GM12864 (cell line): ENCODE results near the gene FUZ.

Experiments used
- DNase-seq: peaks from one replicate; pipeline ENCODE4 v3.0.0-alpha.2; 2011; ENCODE audit warnings: low read depth
- H3K4me3 ChIP-seq: 2 replicates; pipeline ENCODE4 v1.5.1; 2011; ENCODE audit warnings: mild to moderate bottlenecking, low read depth, low read length, control low read depth
- TF ChIP-seq, protein P1 (sequence below): IDR thresholded peaks from 2 replicates; pipeline ENCODE4 v1.5.1; 2011; ENCODE audit warnings: low read depth, mild to moderate bottlenecking, moderate library complexity, low read length, control low read depth, inconsistent platforms; ENCODE audit errors: missing control alignments

Gene FUZ

DNA sequence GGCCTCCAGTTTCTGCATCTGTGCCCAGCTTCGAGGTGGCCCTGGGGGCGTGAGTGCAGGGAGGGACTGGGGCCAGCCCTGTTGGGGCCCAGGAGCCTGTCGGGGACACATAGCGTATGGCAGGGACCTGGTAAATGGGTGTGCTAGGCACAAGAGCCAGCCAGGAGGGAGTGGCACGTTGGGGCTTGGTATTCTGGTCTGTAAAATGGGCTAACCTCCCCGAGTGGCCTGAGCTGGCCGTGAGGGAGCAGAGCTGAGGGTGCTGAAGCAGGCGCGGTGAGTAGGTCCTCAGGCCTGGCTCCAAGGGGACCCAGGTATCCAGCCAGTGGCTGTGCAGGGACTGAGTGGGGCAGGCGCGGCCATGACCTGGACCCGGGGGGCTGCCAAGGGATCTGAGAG, 42.2 kb upstream of the FUZ start:
- DNase-seq: no peak
- TF ChIP-seq, protein P1, sequence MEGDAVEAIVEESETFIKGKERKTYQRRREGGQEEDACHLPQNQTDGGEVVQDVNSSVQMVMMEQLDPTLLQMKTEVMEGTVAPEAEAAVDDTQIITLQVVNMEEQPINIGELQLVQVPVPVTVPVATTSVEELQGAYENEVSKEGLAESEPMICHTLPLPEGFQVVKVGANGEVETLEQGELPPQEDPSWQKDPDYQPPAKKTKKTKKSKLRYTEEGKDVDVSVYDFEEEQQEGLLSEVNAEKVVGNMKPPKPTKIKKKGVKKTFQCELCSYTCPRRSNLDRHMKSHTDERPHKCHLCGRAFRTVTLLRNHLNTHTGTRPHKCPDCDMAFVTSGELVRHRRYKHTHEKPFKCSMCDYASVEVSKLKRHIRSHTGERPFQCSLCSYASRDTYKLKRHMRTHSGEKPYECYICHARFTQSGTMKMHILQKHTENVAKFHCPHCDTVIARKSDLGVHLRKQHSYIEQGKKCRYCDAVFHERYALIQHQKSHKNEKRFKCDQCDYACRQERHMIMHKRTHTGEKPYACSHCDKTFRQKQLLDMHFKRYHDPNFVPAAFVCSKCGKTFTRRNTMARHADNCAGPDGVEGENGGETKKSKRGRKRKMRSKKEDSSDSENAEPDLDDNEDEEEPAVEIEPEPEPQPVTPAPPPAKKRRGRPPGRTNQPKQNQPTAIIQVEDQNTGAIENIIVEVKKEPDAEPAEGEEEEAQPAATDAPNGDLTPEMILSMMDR: no peak
- H3K4me3 ChIP-seq: no peak overlapping the region

GRCh38 chr19:49854378-49855263, 41.5 kb upstream of the FUZ start:
- TF ChIP-seq, protein P1: no peak
- no peak overlapping the region for H3K4me3 ChIP-seq
- DNase-seq: no peak

GRCh38 chr19:49853852-49854377, 40.8 kb upstream of the FUZ start:
- no peak for DNase-seq
- TF ChIP-seq, protein P1: no peak
- H3K4me3 ChIP-seq: no peak overlapping the region

DNA sequence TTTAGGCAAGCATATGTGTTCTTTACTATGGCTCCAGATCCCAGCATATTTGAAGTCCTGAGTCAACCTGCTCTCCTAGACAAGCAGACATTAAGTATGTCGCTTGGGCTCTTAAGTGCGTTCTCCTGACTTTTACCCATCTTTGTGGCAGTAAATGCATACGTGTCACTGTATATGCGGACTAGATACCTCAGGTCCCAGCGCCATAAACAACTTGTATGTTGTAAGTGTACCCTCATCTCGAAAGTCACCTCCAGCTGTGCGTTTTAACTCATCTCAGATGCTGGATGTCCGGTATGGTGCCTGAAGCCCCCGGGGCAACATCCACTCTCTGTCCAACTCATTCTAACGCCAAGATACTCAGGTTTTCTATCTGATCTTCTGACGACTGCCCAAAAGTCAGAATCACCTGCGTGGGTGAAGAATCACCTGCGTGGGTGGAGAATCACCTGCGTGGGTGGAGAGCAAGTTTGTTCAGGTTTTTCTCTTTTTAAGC, 39.6 kb upstream of the FUZ start:
- DNase-seq: no peak
- TF ChIP-seq, protein P1: no peak
- H3K4me3 ChIP-seq: no peak overlapping the region; the same call in 1 of the 2 replicates

DNA sequence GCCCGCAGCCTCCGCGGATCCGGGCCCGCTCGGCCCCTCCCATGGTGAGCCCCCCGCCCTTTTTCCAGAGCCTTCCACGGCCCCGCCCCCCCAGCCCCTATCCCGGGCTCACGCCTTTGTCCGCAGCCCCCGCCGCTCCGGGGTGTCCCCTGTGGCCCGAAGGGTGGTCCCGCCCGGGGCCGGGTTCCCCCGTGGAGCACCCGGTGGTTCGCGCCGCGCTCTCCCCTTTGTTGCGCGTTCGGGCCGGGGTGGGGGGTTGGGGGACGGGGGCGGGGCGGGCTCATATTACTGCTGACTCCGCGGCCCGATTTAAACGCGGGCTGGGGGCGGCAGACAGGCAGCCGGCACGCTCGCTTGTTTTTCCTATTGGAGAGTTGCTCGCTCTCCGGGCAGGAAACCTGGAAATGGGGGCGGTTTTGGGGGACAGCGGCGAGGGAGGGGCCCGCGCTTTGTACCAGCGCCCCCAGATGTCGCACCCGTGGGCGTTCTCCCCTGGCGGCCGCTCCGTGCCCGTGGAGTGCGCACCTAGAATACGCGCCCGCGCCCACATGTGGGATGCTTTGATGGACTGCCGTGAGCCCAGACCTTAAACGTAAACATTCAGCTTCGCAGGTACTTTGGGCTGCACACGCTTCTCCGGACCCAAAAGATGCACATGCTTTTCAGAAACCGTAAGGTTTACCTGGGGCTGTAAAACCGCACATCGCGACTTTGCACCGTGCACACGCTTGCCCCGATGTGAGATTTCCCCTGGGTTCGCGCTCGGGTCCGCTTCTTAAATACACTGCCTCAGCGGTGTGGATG, 38.6 kb upstream of the FUZ start:
- DNase-seq: no peak
- peak overlapping the region; percentile 90 for H3K4me3 ChIP-seq
- TF ChIP-seq, protein P1: no peak

DNA sequence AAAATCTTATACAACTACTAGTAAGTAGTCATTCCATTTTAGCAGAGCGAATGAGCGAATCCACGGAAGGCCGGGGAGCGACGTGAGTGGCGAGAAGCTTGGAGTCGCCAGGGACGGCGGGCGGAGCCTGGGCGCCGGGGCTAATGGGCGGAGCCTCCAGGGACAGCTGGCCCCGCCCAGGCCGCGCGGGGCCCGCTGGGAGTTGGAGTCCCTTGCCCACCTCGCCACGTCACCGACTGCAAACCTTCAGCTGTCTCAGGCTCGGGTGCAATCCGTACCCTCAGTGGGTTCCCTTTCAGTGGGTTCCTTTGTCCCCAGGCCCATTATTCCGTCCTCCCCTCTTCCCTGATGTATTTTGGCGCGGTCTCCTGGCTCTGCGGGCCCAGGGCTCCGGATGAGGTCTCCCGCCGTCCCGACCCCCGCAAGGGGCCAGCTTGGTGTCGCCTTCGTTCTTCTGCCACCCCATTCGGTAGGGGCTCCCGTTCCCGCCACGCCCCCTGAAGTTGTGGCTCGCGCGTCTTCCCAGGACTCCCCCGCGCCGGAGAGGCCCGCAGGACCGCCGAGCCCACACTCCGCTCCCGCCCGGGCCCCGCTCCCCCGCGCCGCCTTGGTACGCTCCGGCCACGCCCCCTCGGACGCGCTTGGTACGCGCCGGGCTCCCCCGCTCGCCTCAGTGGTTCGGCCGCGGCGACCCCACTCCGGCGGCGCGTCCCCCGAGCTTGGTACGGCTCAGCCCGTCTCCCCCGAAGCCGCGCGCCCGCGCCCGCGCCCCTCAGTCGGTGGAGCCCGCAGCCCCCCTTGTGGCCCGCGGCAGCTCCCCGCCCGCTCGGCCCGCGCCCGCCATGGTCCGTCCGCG, 37.6 kb upstream of the FUZ start, which contains the start of gene PTOV1:
TSS of gene PTOV1 (plus strand) at position 673 of the 856 bp plus-strand sequence.
- DNase-seq: peak; percentile 61
- H3K4me3 ChIP-seq: peak within 1 kb of the TSS; percentile 90
- TF ChIP-seq, protein P1: no peak
